HCT116 (cell line): ENCODE measurements around the gene CLGN. TPM values are rescaled to one million over a fixed set of nuclear protein-coding genes. Genes with fewer than 3 reads are reported as not detected.

Experiments
- ATAC-seq: fragments of 200-7000 bp; cut with Tn5 transposase; 2 replicates; pipeline ENCODE4 v1.9.1; 2020; ENCODE audit warnings: mild to moderate bottlenecking, moderate library complexity
- BruUV-seq: library from RNA; stranded (reverse); fragments of 400-500 nt; replicated peaks from 2 replicates; lab custom pipeline; 2021; lab: Mats Ljungman, UMichigan
- CTCF ChIA-PET: fragments of 300-600 bp; sonication (Branson Sonifier 250); formaldehyde crosslinking; loops from one replicate; lab custom pipeline; 2021; ENCODE audit warnings: antibody characterized with exemption; lab: Charles Lee
- POLR2A ChIA-PET: fragments of 300-600, 350-600 bp; sonication (Branson Sonifier 250); formaldehyde crosslinking; loops from one replicate; lab custom pipeline; 2021; ENCODE audit warnings: antibody characterized with exemption; lab: Charles Lee
- RAD21 ChIA-PET, 2 experiments: fragments of 300-600 bp; sonication (Branson Sonifier 250); formaldehyde crosslinking; loops; one replicate each; lab custom pipeline; 2023; ENCODE audit warnings: low total read pairs in 2 of 2; ENCODE audit not compliant: uncharacterized antibody in 2 of 2, unreplicated experiment in 2 of 2, low non-redundant PET in 1 of 2; lab: Charles Lee
- DNase-seq: peaks from one replicate; pipeline ENCODE4 v3.0.0-alpha.2; 2010; ENCODE audit warnings: low read depth, low spot score
- H2AFZ ChIP-seq: fragments of 200-600 bp; shearing (Covaris generic), sonication (generic); 2 replicates; pipeline ENCODE4 v1.6.1; 2017; ENCODE audit warnings: low read depth, mixed run types, mixed read lengths, antibody characterized with exemption, low read length; ENCODE audit not compliant: poor library complexity, severe bottlenecking
- H3K27ac ChIP-seq: 2 replicates; pipeline ENCODE4 v1.5.1; 2012; ENCODE audit warnings: low read depth, low read length
- H3K27me3 ChIP-seq: fragments of 200-600 bp; sonication (generic); 2 replicates; pipeline ENCODE4 v1.6.1; 2016; ENCODE audit warnings: mixed run types, low read length, mixed read lengths; ENCODE audit not compliant: insufficient read depth
- H3K36me3 ChIP-seq, 2 experiments: fragments of 200-500 bp in 1 of 2; fragments of 200-600 bp in 1 of 2; sonication (Bioruptor generic) in 1 of 2; sonication (generic) in 1 of 2; 2 replicates each; pipeline versions ENCODE4 v1.5.1 to v1.6.1; 2014 to 2016; ENCODE audit warnings: low read length in 2 of 2, inconsistent platforms in 1 of 2, mixed read lengths in 1 of 2, mixed run types in 1 of 2; ENCODE audit not compliant: insufficient read depth in 2 of 2, control insufficient read depth in 1 of 2
- H3K4me1 ChIP-seq, 2 experiments: fragments of 200-600 bp in 1 of 2; sonication (generic) in 1 of 2; 2 replicates each; pipeline versions ENCODE4 v1.5.1 to v1.6.1; 2012 to 2017; ENCODE audit warnings: low read length in 2 of 2, inconsistent platforms in 1 of 2, mild to moderate bottlenecking in 1 of 2, mixed read lengths in 1 of 2, mixed run types in 1 of 2, moderate library complexity in 1 of 2; ENCODE audit not compliant: insufficient read depth in 2 of 2, control insufficient read depth in 1 of 2
- H3K4me2 ChIP-seq: fragments of 200-600 bp; sonication (generic); 2 replicates; pipeline ENCODE4 v1.6.1; 2017; ENCODE audit warnings: mixed run types, low read length, mixed read lengths
- H3K4me3 ChIP-seq, 2 experiments: fragments of 200-600 bp in 1 of 2; sonication (generic) in 1 of 2; replicated peaks in 1 of 2; 2 replicates each; pipeline ENCODE4 v1.5.1; 2011 to 2016; ENCODE audit warnings: low read length in 2 of 2, control low read depth in 1 of 2, low read depth in 1 of 2, mild to moderate bottlenecking in 1 of 2, mixed read lengths in 1 of 2, mixed run types in 1 of 2
- H3K79me2 ChIP-seq: fragments of 200-600 bp; sonication (generic); 2 replicates; pipeline ENCODE4 v1.6.1; 2017; ENCODE audit warnings: mild to moderate bottlenecking, mixed run types, low read length, moderate library complexity, mixed read lengths; ENCODE audit not compliant: insufficient read depth
- H3K9ac ChIP-seq: fragments of 200-600 bp; sonication (generic); 2 replicates; pipeline ENCODE4 v1.6.1; 2016; ENCODE audit warnings: low read length, mixed read lengths
- H3K9me2 ChIP-seq: fragments of 200-600 bp; sonication (generic), shearing (Covaris generic); 2 replicates; pipeline ENCODE4 v1.6.1; 2017; ENCODE audit warnings: mixed run types, mild to moderate bottlenecking, moderate library complexity; ENCODE audit not compliant: insufficient read depth
- H3K9me3 ChIP-seq, 2 experiments: fragments of 200-500 bp in 1 of 2; fragments of 200-600 bp in 1 of 2; sonication (Bioruptor generic) in 1 of 2; sonication (generic) in 1 of 2; 2 replicates each; pipeline ENCODE4 v1.6.1; 2014 to 2017; ENCODE audit warnings: low read length in 2 of 2, mixed read lengths in 2 of 2, inconsistent platforms in 1 of 2, low read depth in 1 of 2, mild to moderate bottlenecking in 1 of 2, mixed run types in 1 of 2, moderate library complexity in 1 of 2; ENCODE audit not compliant: control insufficient read depth in 1 of 2, insufficient read depth in 1 of 2
- H4K20me1 ChIP-seq: fragments of 200-600 bp; sonication (generic), shearing (Covaris generic); 2 replicates; pipeline ENCODE4 v1.6.1; 2017; ENCODE audit warnings: mixed run types, mild to moderate bottlenecking, moderate library complexity; ENCODE audit not compliant: insufficient read depth
- CBX3 ChIP-seq: IDR thresholded peaks from 2 replicates; pipeline ENCODE4 v1.6.1; 2012; ENCODE audit warnings: low read depth
- EGR1 ChIP-seq: IDR thresholded peaks from 2 replicates; pipeline ENCODE4 v1.6.1; 2012; ENCODE audit warnings: low read depth
- EZH2phosphoT487 ChIP-seq: fragments of 200-600 bp; IDR thresholded peaks from 2 replicates; pipeline ENCODE4 v1.6.1; 2018; ENCODE audit warnings: antibody characterized with exemption, borderline replicate concordance
- FOSL1 ChIP-seq: IDR thresholded peaks from 2 replicates; pipeline ENCODE4 v1.6.1; 2012; ENCODE audit warnings: low read depth
- SIN3A ChIP-seq: IDR thresholded peaks from 2 replicates; pipeline ENCODE4 v1.6.1; 2012; ENCODE audit warnings: low read depth
- SP1 ChIP-seq: IDR thresholded peaks from 2 replicates; pipeline ENCODE4 v1.6.1; 2012; ENCODE audit warnings: low read depth
- TCF7L2 ChIP-seq: IDR thresholded peaks from 2 replicates; pipeline ENCODE4 v1.7.0; 2011; ENCODE audit warnings: borderline replicate concordance, inconsistent platforms; ENCODE audit not compliant: insufficient read depth, insufficient read length; ENCODE audit errors: extremely low read depth
- ZNF274 ChIP-seq: fragments of 200-500 bp; sonication (Bioruptor generic); IDR thresholded peaks from 2 replicates; pipeline ENCODE4 v1.6.1; 2014; ENCODE audit warnings: mild to moderate bottlenecking, low read depth, low read length, inconsistent platforms
- intact Hi-C: fragments of 100-400 bp; cut with micrococcal nuclease; formaldehyde crosslinking; loops from 2 replicates; pipeline ENCODE4 v1.10.0; 2022
- total RNA-seq: library from RNA; stranded (reverse); gene quantifications from one replicate; pipeline ENCODE4 v1.2.1, GENCODE V29; 2021; ENCODE audit not compliant: unreplicated experiment
- TF ChIP-seq, protein P1 (sequence below): IDR thresholded peaks from 2 replicates; pipeline ENCODE4 v1.6.1; 2012

Gene CLGN
- total RNA-seq, 1 experiment from 2014 or later = 1.4 TPM

GRCh38 chr4:140346136-140346535, 81.3 kb downstream of the CLGN start:
- H3K4me1 ChIP-seq = peaks cover 2 to 7% of the 10 kb centered on the region in 2 experiments; a peak in 3 of 4 replicates
- H3K27ac ChIP-seq = no peak overlapping the region
- RAD21 ChIA-PET = no interaction called here
- CTCF ChIA-PET = no interaction called here
- TF ChIP-seq SIN3A (no peak), EZH2phosphoT487 (no peak), ZNF274 (no peak), FOSL1 (no peak)
- TF ChIP-seq, protein P1, sequence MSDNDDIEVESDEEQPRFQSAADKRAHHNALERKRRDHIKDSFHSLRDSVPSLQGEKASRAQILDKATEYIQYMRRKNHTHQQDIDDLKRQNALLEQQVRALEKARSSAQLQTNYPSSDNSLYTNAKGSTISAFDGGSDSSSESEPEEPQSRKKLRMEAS = no peak
- H3K4me2 ChIP-seq = no peak overlapping the region
- POLR2A ChIA-PET = no interaction called here
- no peaks in the 10 kb centered on the region for H3K27me3 ChIP-seq
- no peak for ATAC-seq
- H3K9me2 ChIP-seq = no peaks in the 10 kb centered on the region
- no peak overlapping the region for H3K4me3 ChIP-seq
- DNase-seq = no peak
- H4K20me1 ChIP-seq = no peaks in the 10 kb centered on the region
- intact Hi-C loops = no loop called here
- no peak overlapping the region for H2AFZ ChIP-seq
- no peaks in the 10 kb centered on the region for H3K79me2 ChIP-seq
- BruUV-seq = no TSS peak
- H3K9me3 ChIP-seq = no peaks in the 10 kb centered on the region
- H3K36me3 ChIP-seq = no peaks in the 10 kb centered on the region
- no peak overlapping the region for H3K9ac ChIP-seq

- Histone ChIP-seq H3K27ac (no peak overlapping the region), H3K4me3 (no peak overlapping the region), H3K4me2 (no peak overlapping the region), H3K27me3 (no peaks in the 10 kb centered on the region), H3K9ac (no peak overlapping the region), H3K9me2 (no peaks in the 10 kb centered on the region), H3K79me2 (no peaks in the 10 kb centered on the region), H3K36me3 (no peaks in the 10 kb centered on the region), H3K9me3 (no peaks in the 10 kb centered on the region), H3K4me1 (peaks cover 2 to 7% of the 10 kb centered on the region in 2 experiments; a peak in 3 of 4 replicates), H4K20me1 (no peaks in the 10 kb centered on the region), H2AFZ (no peak overlapping the region)
- no TSS peak for BruUV-seq
- RAD21 ChIA-PET = no interaction called here
- DNase-seq = no peak
- TF ChIP-seq FOSL1 (no peak), SP1 (no peak), ZNF274 (no peak), TCF7L2 (no peak), EGR1 (no peak), CBX3 (no peak)
- ATAC-seq = no peak
- intact Hi-C loops = no loop called here
- CTCF ChIA-PET = no interaction called here
- POLR2A ChIA-PET = no interaction called here
Measured at GRCh38 chr4:140344621-140345020, 82.8 kb downstream of the CLGN start.
